ENCODE measurements around the gene MBLAC1.

MBLAC1 gene

GRCh38 chr7:100153708-100154535, 27.2 kb downstream of the MBLAC1 start:
- DNase-seq (ENCODE audit: low spot score) = no peak

- DNase-seq (ENCODE audit: low spot score) = no peak
Measured at GRCh38 chr7:100154651-100155491, 28.1 kb downstream of the MBLAC1 start.

GRCh38 chr7:100155553-100156317, 29.0 kb downstream of the MBLAC1 start:
- DNase-seq (ENCODE audit: low spot score) = no peak

GRCh38 chr7:100156331-100157068, 29.7 kb downstream of the MBLAC1 start:
- DNase-seq (ENCODE audit: low spot score) = no peak

- DNase-seq (ENCODE audit: low spot score) = no peak
Measured at GRCh38 chr7:100157069-100157333, 30.2 kb downstream of the MBLAC1 start.

GRCh38 chr7:100157334-100158228, 30.8 kb downstream of the MBLAC1 start:
- DNase-seq (ENCODE audit: low spot score) = no peak

- peak; percentile 87 for DNase-seq (ENCODE audit: low spot score)
Measured at GRCh38 chr7:100158229-100159098, 31.7 kb downstream of the MBLAC1 start, which contains the start of gene TRAPPC14. Gene TRAPPC14, minus strand, starts transcription at chr7:100158723. Its CDS starts 224 bp downstream, at chr7:100158499.

GRCh38 chr7:100159099-100159623, 32.4 kb downstream of the MBLAC1 start:
- no peak for DNase-seq (ENCODE audit: low spot score)

GRCh38 chr7:100160067-100160466, 33.3 kb downstream of the MBLAC1 start:
- no peak for DNase-seq (ENCODE audit: low spot score)

- no peak for DNase-seq (ENCODE audit: low spot score)
Measured at GRCh38 chr7:100163006-100163531, 36.3 kb downstream of the MBLAC1 start.

- no peak for DNase-seq (ENCODE audit: low spot score)
Measured at GRCh38 chr7:100163871-100164270, 37.1 kb downstream of the MBLAC1 start.

GRCh38 chr7:100166317-100166940, 39.7 kb downstream of the MBLAC1 start:
- DNase-seq (ENCODE audit: low spot score) = no peak

- DNase-seq (ENCODE audit: low spot score) = no peak
Measured at GRCh38 chr7:100166970-100167911, 40.5 kb downstream of the MBLAC1 start.

GRCh38 chr7:100167912-100168323, 41.2 kb downstream of the MBLAC1 start:
- no peak for DNase-seq (ENCODE audit: low spot score)

- DNase-seq (ENCODE audit: low spot score) = no peak
Measured at GRCh38 chr7:100169147-100169850, 42.5 kb downstream of the MBLAC1 start.

GRCh38 chr7:100170101-100170897, 43.5 kb downstream of the MBLAC1 start:
- no peak for DNase-seq (ENCODE audit: low spot score)
